GM18499 (cell line): ENCODE data around the gene UEVLD.

Experiments
- ATAC-seq: cut with Tn5 transposase; IDR thresholded peaks from one replicate; pipeline ENCODE4 v1.9.1; 2021; ENCODE audit warnings: moderate number of reproducible peaks; ENCODE audit not compliant: insufficient read depth, unreplicated experiment

The UEVLD gene

GRCh38 chr11:18521122-18521521 lies 67.4 kb downstream of the UEVLD start:
- no peak for ATAC-seq

- ATAC-seq = no peak
Observed at GRCh38 chr11:18502352-18502751, 86.2 kb downstream of the UEVLD start.

- no peak for ATAC-seq
Observed at GRCh38 chr11:18501629-18502028, 86.9 kb downstream of the UEVLD start.

GRCh38 chr11:18498039-18498438 lies 90.5 kb downstream of the UEVLD start:
- ATAC-seq = no peak

GRCh38 chr11:18495703-18496102 lies 92.8 kb downstream of the UEVLD start:
- no peak for ATAC-seq

GRCh38 chr11:18495271-18495670 lies 93.3 kb downstream of the UEVLD start:
- no peak for ATAC-seq

- ATAC-seq = no peak
Observed at GRCh38 chr11:18493310-18493709, 95.2 kb downstream of the UEVLD start.

- no peak for ATAC-seq
Observed at GRCh38 chr11:18492888-18493287, 95.6 kb downstream of the UEVLD start.

- ATAC-seq = no peak
Observed at GRCh38 chr11:18491924-18492323, 96.6 kb downstream of the UEVLD start.

- no peak for ATAC-seq
Observed at GRCh38 chr11:18490736-18491485, 97.6 kb downstream of the UEVLD start.

GRCh38 chr11:18490319-18490718 lies 98.2 kb downstream of the UEVLD start:
- ATAC-seq = no peak

- no peak for ATAC-seq
Observed at GRCh38 chr11:18485913-18486528, 102.5 kb downstream of the UEVLD start.
